AG08396 (cell line): ENCODE data around the gene PRKCA.

Experiments used
- DNase-seq: peaks from one replicate; pipeline ENCODE4 v3.0.0; 2012; ENCODE audit warnings: low spot score, mixed read lengths

Gene PRKCA

DNA sequence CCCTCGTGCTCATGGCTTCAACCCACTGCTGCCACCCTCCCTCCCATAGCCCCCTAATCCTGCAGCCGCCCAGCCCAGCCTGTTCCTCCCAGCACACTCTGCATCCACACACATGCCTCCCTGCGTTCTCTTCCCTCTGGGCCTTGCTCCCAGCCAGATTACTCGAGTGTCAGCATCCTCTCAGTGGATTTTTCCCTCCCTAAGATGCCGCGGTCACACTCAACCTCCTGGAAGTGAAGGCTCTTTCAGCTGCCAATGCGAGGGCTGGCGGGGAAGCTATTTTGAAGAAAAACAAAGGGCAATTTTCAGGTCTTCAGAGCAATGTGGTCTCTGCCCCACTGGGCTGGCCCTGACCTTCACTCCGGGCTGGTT, 509.3 kb downstream of the PRKCA start:
- DNase-seq, result no peak

- DNase-seq, result no peak
Measured at GRCh38 chr17:66812571-66812970, 510.2 kb downstream of the PRKCA start.

DNA sequence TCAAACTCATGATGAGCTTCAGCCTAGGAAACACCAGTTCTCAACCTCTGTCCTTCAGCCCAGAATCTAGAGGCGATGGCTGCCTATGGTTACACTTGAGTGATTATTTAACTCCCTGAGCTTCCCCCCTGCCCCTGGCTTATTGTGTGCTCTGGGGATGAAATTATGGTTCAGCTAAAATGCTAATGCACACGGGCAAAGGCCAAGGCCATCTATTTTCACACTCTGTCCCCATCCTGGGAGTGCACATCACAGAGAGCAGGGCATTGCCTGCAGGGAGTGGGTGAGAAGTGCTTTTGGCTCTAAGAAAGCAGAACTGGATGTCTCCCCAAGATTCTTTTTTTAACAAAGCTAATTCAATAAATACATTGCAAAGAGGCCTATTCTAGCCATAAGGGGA, 510.9 kb downstream of the PRKCA start:
- no peak for DNase-seq

DNA sequence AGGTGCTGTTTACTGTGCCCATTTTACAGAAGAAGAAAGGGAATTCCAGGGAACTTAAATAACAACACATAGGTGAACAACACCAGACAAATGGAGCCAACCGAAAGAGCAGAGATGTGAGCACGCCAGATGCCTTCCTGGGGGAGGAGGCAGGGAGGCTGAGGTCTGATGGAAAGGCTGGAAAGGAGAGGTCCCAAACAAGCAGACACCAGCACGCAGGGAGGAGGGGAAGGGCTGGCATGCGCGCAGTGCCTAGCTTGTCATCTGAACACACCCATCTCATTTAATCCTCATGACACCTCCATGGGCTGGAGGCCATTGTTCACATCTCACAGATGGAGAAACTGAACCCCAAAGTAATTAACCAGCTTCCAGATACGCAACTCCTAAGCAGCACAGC, 511.6 kb downstream of the PRKCA start:
- DNase-seq, result no peak

- DNase-seq, result no peak
Measured at GRCh38 chr17:66814570-66814969, 512.2 kb downstream of the PRKCA start.

DNA sequence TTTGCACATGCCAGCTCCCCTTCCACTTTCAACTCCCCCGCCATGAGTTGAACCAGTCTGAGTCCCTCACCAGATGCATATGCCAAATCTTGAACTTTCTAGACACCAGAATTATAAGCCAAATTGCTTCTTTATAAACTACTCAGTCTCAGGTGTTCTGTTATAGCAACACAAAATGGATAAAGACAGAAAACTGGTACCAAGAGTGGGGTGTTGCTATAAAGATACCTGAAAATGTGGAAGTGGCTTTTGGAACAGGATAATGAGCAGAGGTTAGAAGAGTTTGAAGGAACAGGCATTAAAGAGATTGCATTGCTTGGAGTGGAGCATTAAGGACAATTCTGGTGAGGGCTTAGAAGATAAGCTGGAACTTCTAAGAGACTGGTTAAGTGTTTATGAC, 515.3 kb downstream of the PRKCA start:
- DNase-seq, result no peak

- DNase-seq, result no peak
Measured at GRCh38 chr17:66819466-66819865, 517.1 kb downstream of the PRKCA start.

DNA sequence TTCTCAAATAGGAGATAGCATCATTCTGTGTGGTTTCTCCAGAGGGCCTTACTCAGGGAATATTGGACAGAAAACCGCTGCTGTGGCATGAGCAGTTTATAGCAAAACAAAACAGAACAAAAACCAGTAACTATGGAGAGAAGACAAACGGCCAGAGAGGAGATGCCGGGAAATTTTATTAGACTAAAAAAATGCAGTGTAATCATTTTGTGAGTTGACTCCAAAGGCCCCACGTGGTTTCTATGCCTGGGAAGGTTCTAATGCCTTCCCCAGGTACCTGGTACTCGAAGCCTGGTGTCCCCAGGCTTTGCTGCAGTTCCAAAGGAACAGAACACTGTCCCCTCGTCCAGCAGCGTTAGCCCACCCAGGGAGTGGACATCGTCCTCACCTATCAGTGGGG, 519.6 kb downstream of the PRKCA start:
- no peak for DNase-seq

- DNase-seq, result no peak
Measured at GRCh38 chr17:66826856-66827255, 524.4 kb downstream of the PRKCA start.

GRCh38 chr17:66829386-66829864, 527.0 kb downstream of the PRKCA start:
- peak; percentile 82 for DNase-seq

DNA sequence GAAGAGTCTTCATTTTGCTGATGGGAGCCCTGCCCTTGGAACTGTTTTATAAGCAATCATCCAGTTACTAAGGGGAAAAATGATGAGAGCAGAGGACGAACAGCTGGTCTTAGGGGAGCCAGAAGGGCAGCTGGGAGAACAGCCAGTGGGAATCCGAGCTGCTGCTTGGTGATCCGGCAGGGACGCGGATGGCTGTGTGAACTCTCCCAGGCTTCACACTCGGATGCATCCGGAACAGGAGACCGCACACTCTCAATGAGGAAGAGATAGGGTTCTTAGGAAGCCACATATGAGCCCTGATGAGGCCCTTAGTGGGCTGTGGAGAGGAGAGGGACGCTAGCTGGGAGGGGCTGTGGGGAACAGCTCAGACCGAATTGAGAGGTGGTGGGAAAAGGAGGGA, 527.5 kb downstream of the PRKCA start:
- no peak for DNase-seq

GRCh38 chr17:66830451-66830850, 528.0 kb downstream of the PRKCA start:
- no peak for DNase-seq

GRCh38 chr17:66831383-66832210, 529.2 kb downstream of the PRKCA start:
- DNase-seq, result no peak

GRCh38 chr17:66833201-66833600, 530.8 kb downstream of the PRKCA start:
- no peak for DNase-seq

DNA sequence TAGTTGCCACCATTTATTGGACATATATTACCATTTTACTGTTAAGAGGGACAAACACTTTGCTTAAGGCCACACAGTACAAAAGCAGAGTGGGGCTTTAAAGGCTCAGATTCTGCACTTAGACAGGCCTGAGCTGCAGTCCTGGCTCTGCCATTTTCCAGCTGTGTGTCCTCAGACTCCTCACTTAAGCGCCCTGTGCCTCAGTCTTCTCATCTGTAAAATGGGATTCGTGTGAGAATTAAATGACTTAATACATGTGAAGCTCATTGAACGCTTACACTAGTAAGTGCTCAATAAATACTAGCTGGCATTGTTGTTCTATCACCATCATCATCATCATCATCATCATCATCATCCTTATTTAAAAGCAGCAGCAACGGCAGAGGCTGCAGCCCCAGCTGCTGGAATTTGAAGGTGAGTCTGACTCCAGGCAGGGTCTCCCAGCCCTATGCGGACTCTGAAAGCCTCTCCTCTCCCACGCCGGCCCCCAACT, 532.1 kb downstream of the PRKCA start:
- DNase-seq, result no peak

- DNase-seq, result peak; percentile 32
Measured at GRCh38 chr17:66834919-66835454, 532.6 kb downstream of the PRKCA start, which contains the start of gene CACNG5. CACNG5 (plus strand) TSS chr17:66835117; CDS start chr17:66877333, 42,216 bp downstream.

DNA sequence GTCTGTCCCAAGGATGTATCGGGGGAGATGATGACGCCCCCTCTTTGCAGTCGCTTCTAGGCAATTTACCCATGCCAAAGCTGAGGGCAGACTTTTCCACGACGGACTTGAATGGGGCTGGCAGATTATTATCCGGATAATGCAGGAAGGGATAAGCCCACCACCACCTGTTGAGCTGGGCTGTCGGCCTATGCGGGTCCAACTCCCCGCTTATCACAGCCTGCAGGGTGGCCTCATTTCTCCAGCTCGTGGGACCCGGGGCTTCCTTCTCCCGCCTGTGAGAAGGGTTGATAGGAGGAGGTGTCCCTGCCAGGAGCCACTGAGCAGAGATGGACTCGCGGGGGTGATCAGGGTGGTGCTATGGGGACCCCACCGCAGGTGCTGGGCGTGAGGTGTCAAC, 533.1 kb downstream of the PRKCA start:
- no peak for DNase-seq

DNA sequence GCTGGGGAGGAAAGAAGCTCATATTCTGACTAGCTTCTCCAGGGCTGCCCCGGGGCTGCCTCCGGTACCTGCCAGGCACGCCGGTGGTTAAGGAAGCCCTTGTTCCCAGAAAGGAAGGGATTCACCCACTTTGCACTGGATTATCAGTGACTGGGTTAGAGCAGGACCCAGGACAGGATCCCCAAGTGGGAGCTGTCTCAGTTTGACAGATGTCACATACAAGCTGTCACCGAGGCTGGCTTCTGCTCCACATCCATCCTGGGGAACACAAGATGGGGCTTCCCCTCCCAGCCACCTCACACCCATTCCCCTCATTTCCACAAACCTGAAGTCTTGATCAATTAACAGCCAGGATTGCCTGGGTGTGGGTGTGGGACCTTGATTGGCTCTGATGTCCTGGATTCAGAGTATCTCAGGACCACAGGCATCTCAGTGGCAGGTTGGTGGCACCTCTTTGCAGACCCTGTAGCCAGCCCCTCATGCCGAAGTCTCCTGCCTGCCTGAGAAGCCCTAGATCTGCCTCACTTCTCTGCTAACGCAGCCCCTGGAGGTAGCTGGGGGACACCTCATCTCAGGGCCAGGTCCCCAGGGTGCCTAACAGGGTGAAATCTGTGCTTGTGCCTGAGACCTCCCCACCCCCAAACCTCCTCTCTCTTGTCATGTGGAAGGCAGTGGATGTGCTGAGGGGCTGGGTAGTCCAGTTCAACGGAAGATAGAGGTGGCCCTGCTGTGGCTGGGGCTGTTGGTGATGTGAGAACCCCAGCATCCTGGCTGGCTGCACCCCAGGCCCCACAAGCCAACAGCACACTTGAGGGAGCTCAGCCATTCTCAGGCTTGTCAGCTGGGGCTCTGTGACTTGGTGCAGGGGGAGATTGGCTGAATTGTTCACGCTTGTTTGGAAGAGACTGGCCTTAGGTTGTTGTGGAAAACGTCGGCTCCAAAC, 533.9 kb downstream of the PRKCA start:
- no peak for DNase-seq

- no peak for DNase-seq
Measured at GRCh38 chr17:66837226-66837625, 534.8 kb downstream of the PRKCA start.

DNA sequence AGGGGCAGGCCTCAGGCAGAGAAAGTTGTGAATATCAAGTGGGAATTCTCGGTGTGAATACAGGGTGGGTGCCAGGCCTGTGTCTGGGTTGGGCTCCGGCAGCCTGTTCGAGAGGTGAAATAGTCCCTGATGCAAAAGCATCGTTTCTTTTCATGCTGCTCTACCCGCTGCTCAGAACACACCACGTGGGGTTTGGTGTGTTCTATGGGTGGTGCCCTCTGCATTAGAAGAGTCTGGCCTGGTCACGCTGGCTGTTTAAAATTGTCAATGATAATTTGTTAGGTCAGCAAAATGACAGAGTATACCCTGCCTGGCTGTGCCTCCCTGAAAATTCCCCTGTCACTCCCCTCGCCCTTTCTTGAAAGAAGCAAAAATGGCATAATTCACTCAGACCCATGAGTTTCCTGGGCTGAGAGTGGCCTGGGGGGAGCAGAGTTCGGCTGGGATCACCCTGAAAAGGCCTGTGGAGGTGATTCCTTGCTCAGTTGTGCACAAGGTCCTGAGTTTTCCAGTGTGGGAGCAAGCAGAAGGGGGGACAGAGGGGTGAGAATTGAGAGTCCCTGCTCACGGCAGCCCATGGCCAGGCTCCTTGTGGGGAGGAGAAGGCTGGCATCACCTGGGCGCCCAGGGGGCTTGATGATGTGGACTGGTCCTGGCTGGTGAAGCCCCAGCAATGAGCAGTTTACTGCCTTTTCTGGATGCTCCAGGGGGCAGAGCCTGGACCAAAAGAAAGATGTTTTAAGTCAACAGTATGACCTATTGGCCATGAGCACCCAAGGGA, 535.7 kb downstream of the PRKCA start:
- DNase-seq, result no peak

- no peak for DNase-seq
Measured at GRCh38 chr17:66839616-66840015, 537.2 kb downstream of the PRKCA start.

DNA sequence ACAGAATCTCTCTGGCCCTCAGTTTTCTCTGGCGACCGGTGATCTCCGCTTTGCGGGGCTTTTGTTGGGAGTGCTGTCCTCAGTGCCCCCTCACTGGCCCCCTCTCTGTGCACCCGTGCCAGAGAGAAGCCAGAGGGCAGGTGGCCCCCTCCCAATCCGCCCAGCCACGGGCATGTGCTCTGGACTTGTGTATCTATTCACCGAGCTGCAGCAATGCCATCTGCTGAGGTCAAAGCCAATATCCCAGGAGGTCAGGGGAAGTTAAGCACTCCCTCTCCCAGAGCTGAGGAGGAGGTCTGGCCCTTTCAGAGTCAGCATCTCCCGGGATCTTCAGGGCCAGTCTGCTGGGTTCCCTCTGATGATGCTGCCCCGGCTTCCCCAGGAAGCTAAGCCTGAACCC, 537.6 kb downstream of the PRKCA start:
- DNase-seq, result no peak
